HG02852 (cell line): ENCODE results near the gene TMPRSS4.

Experiments used
- ATAC-seq: cut with Tn5 transposase; IDR thresholded peaks from one replicate; pipeline ENCODE4 v1.9.1; 2021; ENCODE audit warnings: mild to moderate bottlenecking, moderate library complexity; ENCODE audit not compliant: unreplicated experiment

TMPRSS4 gene

DNA sequence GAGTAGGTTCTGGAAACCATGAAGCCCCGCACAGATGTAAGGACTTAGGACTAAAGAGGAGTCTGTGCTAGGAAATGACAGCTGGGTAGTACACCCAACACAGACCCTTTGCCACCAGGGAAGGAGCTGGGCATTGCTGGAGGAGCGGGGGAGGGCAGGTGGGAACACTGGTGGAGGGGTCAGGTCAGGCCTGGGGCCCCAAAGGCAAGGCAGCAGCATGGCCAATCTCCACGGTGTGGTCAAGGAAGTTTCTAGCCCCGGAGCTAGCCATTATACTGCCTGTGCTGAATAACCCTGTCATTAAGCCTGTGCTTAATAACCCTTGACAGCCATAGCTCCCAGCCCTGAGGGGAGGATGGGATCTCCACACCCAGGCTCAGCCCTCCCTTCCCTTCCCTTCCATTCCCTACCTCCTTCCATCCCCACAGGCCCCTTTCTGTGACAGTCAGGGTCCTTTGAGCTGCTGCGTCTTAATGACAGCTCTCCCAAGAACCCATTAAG lies 2.1 kb downstream of the TMPRSS4 start:
- no peak for ATAC-seq

DNA sequence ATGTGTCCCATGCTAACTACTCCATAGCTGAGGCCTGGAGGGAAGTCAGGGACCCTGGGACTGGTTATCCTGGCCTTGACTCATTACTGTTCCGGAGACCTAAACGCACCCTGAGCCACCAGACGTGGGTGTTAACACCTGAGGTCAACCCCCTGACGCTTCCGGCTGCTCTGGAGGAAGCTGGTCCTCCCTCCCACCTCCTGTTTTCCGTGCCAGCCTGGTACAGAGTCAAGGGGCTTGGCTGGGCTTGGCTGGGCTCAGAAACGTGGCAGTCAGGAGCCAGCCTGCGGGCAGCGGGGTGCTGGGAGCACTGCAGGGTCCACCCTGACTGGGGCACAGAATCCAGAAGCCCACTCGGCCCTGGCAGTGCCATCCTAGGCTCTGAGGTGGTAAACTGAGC lies 2.6 kb downstream of the TMPRSS4 start:
- ATAC-seq, result no peak

DNA sequence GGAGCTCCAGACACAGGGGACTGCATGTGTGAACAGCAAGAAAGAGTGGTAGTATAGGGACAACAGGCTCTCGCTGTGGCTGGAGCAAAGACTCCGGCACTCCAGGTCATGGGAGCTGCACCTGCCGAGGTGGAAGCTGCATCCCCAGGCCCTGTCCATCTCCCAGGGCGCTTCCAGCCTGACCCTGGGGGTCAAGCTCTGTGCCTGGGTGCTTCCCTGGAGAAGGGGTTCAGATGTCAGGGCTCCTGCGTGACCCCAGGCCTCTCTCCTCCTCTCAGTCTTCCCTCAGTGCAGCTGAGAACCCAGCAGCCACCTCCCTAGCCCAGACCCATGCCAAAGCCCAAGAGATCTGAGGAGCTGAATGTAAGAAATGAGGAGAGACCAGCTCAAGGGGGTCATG lies 3.4 kb downstream of the TMPRSS4 start:
- no peak for ATAC-seq

DNA sequence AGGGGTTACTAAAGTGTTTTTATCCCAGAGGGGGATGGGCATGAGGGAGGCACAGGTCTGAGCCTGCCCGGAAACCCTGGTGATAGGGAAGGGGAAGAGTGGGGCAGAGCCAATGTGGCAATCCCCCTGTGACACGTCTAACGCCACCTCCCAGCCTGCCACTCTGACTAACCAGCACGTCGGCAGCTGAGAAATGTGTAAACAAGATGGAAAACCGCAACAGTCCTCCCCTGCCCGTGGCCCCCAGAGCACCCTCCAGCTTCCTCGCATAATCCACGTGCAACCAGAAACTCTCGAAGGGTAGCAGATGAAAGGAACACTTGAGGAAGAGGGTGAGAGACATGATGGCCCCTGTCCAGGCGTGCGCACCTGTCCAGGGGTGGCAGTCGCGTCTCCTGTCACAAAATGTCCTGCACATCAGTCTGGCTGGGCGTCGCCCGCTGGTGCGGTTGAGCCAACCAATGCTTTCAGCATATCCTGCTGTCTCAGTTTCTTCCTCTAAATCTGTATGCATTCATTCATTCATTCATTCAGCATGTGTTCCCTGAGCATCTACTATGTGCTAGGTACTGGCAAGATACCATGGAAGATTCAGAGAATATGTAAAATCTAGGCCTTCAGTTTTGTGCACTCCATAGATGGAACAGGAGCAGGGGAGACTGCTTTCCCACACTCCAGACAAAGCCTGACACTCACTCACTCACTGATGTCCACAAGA lies 4.5 kb downstream of the TMPRSS4 start:
- ATAC-seq, result no peak

DNA sequence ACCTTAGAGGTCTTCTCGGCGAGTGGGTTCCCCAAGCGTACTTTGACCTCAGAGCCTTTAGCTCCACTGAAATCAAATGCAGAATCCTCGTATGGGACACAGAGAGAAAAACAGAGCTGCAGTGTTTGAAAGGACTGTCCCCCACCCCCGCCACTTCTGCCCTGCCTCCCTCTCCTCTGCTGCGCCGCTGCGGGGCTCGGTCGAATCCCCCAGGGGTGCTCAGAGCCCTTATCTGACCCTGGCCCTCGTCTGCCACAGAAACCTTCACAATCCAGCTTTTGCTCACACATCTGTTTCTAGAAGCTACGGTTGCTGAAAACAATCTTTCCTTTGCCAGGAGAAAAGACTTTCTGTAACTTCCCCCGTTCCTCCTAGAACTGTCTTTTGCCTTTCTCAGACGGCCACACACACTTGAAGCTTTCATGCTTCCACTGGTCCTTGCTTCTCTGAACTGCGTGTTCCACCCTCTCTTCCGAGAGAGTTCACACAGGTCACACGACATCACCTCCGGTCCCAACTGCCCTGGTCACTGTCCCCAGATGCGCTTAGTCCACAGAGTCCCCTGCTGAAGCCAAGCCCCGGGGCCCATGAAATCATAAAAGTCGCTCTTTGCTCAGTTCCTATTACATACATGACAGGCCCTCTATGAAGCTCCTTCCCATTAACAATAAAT lies 6.1 kb downstream of the TMPRSS4 start:
- no peak for ATAC-seq

DNA sequence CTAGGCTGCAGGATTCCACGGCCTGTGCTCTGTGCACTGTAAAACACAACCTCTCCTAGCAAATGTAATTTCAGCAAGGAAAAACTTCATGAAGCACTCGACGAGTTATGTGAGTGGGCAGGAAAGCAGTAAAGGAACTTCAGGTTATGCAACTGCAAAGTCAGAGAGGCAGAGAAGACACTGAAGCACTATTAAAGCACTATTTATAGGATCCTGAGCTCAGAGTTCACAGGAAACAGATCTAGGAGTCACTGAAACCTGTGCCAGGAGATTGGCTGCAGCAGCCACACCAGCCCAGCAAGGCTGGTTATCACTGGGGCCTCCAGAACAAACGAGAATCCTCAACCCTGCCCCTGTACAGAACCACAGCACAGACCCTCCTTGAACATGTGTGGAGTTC lies 7.4 kb downstream of the TMPRSS4 start:
- ATAC-seq, result no peak

DNA sequence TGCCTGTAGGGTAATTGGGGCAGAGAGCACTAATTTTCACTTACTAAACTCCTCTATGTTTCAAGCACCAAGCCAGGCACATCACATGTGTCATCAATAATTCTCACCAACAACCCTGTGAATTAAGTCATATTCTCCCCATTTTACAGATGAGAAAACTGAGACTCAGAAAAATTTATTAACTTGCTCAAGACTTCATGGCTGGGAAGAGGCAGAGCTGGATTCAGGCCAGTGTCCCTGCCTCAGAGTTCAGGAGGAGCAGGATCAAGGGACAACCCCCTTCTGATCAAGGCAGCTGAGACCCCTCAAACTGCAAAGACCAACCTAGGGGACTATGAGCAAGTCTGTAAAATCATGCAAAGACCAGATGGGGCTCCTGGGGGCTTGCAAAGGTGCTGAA lies 7.8 kb downstream of the TMPRSS4 start:
- no peak for ATAC-seq

DNA sequence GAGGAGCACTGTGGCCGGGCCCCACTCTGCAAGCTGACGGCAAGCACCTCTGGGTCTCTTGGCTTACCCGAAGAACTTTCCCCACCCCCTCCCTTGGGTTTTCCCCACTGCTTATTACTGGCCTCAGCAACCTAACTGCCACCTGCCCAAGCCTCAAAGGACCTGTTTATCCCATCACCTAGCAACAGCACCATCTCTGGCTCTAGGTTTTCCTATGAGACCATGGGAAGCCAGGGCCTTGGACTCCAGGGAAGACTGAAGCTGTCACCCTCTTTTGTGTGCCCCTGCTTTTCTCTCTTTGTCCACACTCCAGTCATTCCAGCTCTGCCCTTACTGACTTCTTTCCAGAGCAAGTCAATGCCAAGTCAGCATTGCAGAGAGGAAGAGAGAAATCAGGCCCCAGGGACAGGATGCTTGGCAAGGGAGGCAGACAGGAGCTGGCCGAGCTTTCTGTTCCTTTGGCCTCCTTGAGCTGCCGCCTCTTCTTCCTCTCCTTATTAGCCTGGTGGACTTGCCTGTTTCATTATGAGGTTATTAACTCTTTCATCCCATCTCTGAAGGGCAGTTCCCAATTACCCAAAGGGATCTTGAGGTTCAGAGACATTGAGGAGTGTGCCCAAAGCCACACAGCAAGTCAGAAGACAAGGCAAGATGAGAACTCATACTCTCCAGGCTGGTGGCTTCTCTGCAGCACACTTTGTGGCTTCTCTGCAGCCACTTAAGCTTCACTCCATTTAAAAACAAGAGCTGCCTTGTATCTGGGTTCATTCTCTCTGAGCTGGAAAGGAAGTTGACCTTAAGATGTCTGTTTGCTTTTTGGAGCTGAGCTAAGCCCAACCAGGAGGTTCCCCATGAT lies 10.3 kb downstream of the TMPRSS4 start, which contains the start of gene SMIM35:
Gene SMIM35, minus strand, starts transcription at position 51 of the 856 bp plus-strand sequence. CDS start 206 bp downstream, outside the sequence.
- no peak for ATAC-seq

DNA sequence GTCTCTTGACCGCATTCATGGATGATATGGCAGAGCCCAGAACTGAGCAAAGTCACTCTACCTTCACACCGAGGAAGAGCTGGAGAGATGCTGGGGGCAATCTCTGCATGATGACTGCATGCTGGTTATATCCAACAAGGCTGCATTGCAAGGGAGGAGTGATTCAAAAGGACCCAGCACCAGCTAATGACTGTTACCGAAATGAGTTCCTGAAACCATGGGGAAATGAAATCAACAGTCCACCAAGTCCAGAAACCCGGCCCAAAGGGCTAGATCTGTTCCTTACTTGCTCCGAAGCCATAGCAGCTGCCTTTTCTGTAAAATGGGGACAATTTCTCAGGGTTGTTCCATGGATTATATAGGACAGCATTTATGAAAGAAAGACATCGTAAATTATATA lies 11.1 kb downstream of the TMPRSS4 start:
- no peak for ATAC-seq

DNA sequence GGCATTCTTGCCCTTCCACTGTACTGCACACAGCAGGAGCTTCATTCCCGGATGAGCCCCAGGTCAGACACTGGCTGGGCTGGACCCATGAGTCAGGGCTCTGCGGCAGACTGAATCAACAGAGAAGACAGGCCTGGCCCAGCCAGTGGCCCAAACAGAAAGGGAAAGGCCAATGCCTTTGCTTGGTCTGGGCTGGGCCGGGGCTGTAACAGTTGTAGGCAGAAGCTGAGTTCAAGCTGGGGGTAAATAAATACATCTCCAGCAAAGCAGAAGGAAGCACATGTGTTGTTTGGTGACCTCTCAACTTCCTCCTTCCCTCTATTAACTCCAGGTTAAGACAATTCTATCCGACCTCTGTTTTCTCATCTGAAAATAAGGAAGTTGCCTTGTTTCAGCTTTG lies 11.7 kb downstream of the TMPRSS4 start:
- ATAC-seq, result no peak

DNA sequence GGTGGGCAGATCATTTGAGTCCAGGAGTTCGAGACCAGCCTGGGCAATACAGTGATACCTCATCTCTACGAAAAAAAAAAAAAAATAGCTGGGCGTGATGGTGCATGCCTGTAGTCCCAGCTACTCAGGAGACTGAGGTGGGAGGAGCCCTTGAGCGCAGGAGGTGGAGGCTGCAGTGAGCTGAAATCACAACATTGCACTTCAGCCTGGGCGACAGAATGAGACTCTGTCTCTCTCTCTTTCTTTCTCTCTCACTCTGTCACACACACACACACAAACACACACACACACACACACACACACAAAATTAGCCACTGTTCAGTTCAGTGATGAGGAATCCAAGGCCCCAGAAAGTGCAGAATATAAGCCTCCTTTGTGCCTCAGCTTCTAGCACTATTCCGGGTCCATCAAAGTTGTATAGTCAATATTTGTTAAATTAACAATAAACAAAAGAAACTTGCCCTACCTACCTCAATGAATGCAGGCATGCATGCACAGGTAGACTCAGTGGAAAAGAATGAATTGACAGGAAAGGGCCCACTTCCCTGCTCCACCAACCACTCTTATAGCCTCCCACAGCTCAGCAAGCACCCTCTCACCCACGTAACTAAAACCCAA lies 13.8 kb downstream of the TMPRSS4 start:
- no peak for ATAC-seq

DNA sequence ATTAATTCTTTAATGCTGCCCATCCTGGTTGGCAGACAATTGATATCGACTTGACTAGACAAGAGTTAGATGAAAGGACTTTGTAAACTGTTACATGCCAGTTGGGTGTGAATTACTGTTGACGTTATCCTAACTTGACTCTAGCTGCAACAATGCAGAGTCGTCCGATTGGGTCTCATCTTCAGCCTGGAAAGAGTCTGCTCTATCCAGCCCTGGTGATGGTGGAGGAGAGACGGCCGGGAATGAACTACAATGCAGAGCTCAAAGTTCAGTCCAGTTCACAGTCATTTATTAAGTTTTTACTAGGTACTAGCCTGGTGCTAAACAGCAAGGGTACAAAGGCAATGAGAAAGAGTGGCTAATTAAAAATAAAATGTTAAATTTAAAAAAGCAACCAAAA lies 14.8 kb downstream of the TMPRSS4 start:
- no peak for ATAC-seq

DNA sequence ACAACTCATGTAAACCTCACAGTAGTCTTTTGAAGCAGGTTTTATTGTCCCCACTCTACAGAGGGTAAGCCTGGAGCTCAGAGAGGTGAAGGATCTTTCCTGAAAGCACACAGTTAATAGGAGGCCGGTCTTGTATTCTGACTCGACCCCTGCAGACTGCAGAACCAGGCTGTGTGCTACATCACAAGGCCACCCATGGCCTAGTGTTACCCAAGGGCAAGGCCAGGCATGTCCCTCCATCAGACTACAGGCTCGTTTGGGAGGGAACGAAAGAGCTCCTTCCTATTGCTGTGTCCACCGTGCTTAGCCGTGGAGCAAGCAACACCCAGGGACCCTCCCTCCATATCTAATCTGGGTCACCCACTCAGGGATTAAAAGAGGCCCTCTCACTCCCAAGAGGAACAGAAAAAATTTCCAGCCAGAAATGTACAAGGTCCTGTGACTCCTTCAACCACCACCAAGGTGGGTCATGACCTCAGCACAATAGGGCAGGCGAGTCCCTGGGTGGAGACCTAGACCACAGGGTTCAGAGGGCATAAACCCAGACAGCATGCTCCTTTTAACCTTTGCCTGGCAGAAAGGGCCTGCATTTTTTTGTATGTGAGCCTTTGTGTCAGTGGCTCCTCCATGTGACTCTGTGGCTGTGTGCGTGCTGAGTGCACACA lies 16.2 kb downstream of the TMPRSS4 start:
- no peak for ATAC-seq

DNA sequence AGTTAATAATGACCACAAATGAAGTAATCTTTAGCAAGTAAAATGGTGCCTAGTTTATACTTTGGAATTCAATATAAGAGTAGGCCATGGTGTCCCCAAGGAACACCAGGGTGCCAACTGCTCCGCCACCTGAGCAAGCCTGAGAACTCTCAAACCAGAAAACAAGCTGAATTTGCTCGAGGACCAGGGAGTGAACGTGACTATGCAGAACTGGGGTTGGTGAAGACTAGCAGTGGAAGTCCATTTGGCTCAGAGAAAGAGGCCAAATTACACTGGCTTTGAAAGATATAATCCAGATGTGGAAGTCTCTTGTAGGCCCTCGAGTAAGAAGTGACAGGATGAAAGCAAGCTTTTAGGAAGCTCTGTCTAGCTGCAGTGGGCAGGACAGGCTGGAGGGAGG lies 18.6 kb downstream of the TMPRSS4 start:
- ATAC-seq, result no peak

DNA sequence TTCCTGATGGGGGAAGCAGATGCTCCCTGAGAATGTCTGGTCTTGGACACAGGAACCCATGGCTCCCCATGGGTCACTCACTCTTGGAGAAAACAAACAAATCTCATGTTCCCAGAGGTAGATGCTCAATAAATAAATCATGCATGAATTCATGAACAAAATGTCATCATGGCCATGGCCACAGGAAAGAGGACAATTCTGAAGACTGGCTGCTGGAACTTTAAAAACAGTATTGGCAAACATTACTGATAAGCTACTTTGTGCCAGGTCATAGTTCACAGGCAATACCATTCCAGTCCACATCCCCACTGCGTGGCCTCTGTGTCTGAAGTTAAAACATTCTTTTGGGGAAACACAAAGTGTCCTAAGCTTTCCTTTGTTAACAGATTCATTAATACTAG lies 19.1 kb downstream of the TMPRSS4 start:
- ATAC-seq, result no peak

DNA sequence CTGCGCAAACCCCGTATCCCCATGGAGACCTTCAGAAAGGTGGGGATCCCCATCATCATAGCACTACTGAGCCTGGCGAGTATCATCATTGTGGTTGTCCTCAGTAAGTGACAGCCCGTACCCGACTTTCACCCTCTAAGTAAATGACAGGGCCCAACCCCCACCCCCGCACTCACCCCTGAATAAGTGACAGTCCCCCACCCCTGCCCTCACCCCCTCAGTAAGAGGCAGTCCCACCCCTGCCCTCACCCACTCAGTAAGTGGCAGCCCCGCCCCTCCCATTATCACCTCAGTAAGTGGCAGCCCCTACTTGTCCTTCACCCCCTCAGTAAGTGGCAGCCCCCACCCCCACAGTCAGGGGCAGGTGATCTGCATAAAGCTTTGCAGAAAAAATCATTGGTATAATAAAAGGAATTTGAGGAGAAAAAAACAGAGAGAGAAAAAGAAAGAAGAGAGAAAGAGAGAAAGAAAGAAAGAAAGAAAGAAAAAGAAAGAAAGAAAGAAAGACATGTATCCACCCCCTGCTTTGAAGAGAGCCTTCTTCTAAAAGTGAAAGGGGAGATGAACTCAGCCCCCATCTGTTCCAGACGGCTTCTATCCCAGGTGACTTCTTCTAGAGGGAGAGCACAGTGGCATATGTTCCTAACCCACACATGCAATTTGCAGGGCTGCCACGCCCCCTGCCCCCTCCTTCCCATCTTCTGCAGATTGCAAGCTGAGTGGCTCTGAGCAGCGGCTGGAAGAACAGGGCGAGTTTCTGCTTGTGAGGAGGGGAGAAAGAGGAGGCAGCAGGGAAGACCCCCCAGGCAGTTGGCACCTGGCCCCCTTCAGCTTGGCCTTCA lies 22.3 kb downstream of the TMPRSS4 start:
- no peak for ATAC-seq

DNA sequence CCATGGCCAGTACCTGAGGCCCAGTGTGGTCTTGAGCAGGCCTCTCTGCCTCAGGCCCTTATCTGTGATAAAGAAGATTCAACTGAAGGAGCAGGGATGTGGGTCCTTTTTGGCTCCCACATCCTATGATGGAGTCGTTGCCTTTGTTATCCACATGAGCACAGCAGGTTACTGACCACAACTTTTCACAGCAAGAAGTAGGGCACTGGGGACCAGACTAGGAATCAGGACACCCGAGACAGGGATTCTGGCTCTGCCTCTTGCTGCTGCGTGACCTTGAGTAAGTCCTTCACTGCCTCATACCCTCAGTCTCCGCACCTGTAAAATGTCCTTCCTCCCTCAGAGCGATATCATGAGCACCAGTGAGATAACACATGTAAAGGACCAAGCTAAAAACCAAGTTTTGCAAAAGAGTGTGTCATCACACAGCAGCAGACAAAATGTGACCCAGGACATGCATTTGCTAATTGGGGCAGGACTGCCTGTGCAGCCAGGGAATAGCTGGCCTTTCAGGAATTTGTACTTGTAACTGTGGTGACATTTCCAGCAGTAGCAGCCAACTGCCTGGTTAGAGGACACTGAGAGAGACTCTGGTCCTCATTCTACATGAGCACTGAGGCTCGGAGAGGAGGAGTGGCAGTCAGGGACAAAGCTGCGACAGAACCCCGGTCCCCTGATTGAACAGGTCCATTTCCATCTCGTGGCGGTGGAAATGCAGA lies 23.1 kb downstream of the TMPRSS4 start:
- no peak for ATAC-seq

DNA sequence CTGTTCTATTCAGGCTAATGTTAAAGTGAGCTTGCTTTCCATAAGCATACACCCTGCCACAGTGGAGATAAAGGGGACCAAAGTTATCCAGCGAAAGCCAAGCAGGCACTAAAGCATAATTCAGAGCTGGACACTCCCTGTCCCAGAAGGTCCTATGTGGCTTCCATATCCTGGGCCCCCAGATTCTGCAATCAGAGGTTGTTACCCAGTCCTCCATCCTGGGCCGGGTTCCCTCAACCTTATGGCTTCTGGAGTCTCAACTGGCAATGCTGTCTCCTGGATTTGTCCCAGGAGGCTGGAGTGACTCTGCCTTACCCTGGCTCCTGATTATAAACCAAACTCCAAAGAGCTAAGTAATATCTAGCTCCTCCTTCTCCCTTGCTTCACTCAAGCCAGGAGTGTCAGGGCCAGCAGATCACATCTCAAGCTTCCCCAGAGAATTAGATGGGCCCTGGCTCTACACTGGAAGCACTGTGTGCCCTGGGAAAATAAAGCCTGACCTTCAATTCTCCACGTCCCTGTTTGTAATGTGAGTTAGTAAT lies 23.9 kb downstream of the TMPRSS4 start:
- ATAC-seq, result no peak
